Measurements from ENCODE around the gene F3.

F3 gene

GRCh38 chr1:94543893-94544635, 2.5 kb upstream of the F3 start:
- Histone ChIP-seq H3K23ac (ENCODE audit: low read length) (no peak overlapping the region), H3K4ac (ENCODE audit: low read depth, low read length) (no peak overlapping the region), H2BK5ac (ENCODE audit: low read length) (no peak overlapping the region), H2AK5ac (ENCODE audit: low read length) (no peak overlapping the region), H3K79me1 (ENCODE audit: low read length) (peaks cover 3% of the 10 kb centered on the region), H3K56ac (ENCODE audit: low read length) (no peak overlapping the region), H3K36me3 (ENCODE audit: control insufficient read depth, insufficient read depth, low read length) (no peaks in the 10 kb centered on the region), H3K4me2 (ENCODE audit: low read length) (no peak overlapping the region), H3K4me3 (ENCODE audit: low read length) (no peak overlapping the region), H3K18ac (ENCODE audit: low read length) (no peak overlapping the region), H3K9ac (ENCODE audit: low read length) (no peak overlapping the region), H3K79me2 (ENCODE audit: control insufficient read depth, insufficient read depth, low read length) (peaks cover 9% of the 10 kb centered on the region), H4K5ac (ENCODE audit: low read length) (no peak overlapping the region), H3K4me1 (ENCODE audit: control insufficient read depth, low read depth, low read length) (peaks cover 5% of the 10 kb centered on the region), H2BK15ac (replicated peaks; ENCODE audit: low read depth) (peak overlapping the region; percentile 89), H4K8ac (ENCODE audit: low read depth, low read length) (no peak overlapping the region), H3K27me3 (ENCODE audit: insufficient read depth, low read length, poor library complexity) (no peaks in the 10 kb centered on the region), H3K27ac (ENCODE audit: low read depth, low read length) (no peak overlapping the region), H2BK120ac (ENCODE audit: low read depth, low read length) (no peak overlapping the region)
- DNase-seq, result no peak
- no CpG with 5 or more reads among the region's 4 CpGs for WGBS (ENCODE audit: extremely low coverage, insufficient coverage, low lambda C conversion rate)

DNA sequence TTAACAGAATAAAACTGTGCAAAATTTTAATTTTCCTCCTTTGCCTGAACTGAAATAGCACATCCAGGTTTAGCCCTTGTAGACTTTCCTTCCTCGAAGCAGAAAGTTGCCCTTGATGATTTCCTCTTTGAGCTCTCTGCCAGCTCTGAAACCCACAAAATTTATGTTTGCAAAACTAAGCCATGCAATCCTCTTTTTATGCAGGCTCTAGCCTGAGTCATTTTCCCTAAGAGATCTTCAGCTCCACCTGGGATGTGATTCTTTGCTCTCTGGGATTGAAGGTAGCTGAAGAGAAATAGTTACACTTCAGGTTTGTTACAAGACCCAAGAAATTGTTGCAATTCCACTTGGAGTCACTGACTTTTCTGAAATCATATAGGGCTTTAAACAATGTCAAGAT, 1.4 kb upstream of the F3 start:
- H3K4me3 ChIP-seq (ENCODE audit: low read length), result no peak overlapping the region
- no peak overlapping the region for H3K27ac ChIP-seq (ENCODE audit: low read depth, low read length)
- no peaks in the 10 kb centered on the region for H3K27me3 ChIP-seq (ENCODE audit: insufficient read depth, low read length, poor library complexity)
- H2AK5ac ChIP-seq (ENCODE audit: low read length), result no peak overlapping the region
- H4K8ac ChIP-seq (ENCODE audit: low read depth, low read length), result no peak overlapping the region
- H2BK15ac ChIP-seq (replicated peaks; ENCODE audit: low read depth), result no peak overlapping the region
- H3K79me1 ChIP-seq (ENCODE audit: low read length), result peaks cover 3% of the 10 kb centered on the region
- peaks cover 10% of the 10 kb centered on the region for H3K79me2 ChIP-seq (ENCODE audit: control insufficient read depth, insufficient read depth, low read length)
- peak; percentile 31 for DNase-seq
- H4K5ac ChIP-seq (ENCODE audit: low read length), result no peak overlapping the region
- peak overlapping the region; percentile 26 for H3K56ac ChIP-seq (ENCODE audit: low read length)
- no peak overlapping the region for H2BK120ac ChIP-seq (ENCODE audit: low read depth, low read length)
- H3K18ac ChIP-seq (ENCODE audit: low read length), result no peak overlapping the region
- peak overlapping the region; percentile 14 for H3K9ac ChIP-seq (ENCODE audit: low read length)
- H3K36me3 ChIP-seq (ENCODE audit: control insufficient read depth, insufficient read depth, low read length), result no peaks in the 10 kb centered on the region
- no peak overlapping the region for H3K4me2 ChIP-seq (ENCODE audit: low read length)
- no peak overlapping the region for H2BK5ac ChIP-seq (ENCODE audit: low read length)
- WGBS (ENCODE audit: extremely low coverage, insufficient coverage, low lambda C conversion rate), result no CpG with 5 or more reads among the region's 1 CpG
- no peak overlapping the region for H3K4ac ChIP-seq (ENCODE audit: low read depth, low read length)
- no peak overlapping the region for H3K23ac ChIP-seq (ENCODE audit: low read length)
- H3K4me1 ChIP-seq (ENCODE audit: control insufficient read depth, low read depth, low read length), result peaks cover 5% of the 10 kb centered on the region

DNA sequence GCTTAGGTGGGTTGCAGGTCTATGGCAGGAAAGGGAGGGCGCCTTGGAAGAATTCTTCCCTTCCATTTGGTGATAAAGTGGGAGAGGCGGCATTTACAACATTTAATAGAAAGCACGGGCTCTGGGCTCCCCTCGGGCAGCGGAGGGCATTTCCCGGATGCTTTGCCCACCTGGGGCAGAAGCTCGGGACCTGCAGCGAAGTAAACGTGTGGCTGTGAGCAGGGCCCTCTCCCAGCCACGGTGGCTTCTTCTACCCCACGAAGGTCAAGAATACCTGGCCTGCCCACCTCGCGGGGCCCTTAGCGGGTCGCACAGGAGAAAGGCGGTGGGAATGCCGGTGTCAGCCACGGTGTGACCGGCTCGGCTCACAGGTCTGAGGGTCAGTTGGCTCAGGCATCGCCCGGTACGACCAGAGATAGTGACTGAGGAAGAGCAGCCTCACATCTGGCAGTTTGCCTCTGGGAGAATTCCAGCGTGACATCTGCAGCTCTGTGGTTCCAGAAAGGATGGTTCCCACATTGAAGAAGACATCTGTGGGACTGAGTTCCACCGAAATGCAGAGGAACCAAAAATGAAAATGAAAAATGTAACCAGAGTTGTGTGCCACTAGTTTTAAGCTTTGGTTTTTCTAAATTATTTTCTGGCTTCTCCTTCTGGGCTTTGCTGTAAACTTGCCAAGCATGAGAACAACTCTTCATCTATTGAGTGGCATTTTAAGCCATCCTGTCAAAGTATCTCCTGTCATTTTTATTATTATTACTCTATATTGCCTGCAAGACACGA, 720 bp upstream of the F3 start:
- no peaks in the 10 kb centered on the region for H3K27me3 ChIP-seq (ENCODE audit: insufficient read depth, low read length, poor library complexity)
- WGBS (ENCODE audit: extremely low coverage, insufficient coverage, low lambda C conversion rate), result no CpG with 5 or more reads among the region's 26 CpGs
- no peak overlapping the region for H2AK5ac ChIP-seq (ENCODE audit: low read length)
- H3K9ac ChIP-seq (ENCODE audit: low read length), result peak overlapping the region; percentile 80
- peak overlapping the region; percentile 87 for H3K56ac ChIP-seq (ENCODE audit: low read length)
- H3K4me3 ChIP-seq (ENCODE audit: low read length), result peak overlapping the region; percentile 52
- H3K4ac ChIP-seq (ENCODE audit: low read depth, low read length), result no peak overlapping the region
- DNase-seq, result peak; percentile 33
- H3K4me2 ChIP-seq (ENCODE audit: low read length), result peak overlapping the region; percentile 93
- peaks cover 4% of the 10 kb centered on the region for H3K79me1 ChIP-seq (ENCODE audit: low read length)
- peaks cover 5% of the 10 kb centered on the region for H3K4me1 ChIP-seq (ENCODE audit: control insufficient read depth, low read depth, low read length)
- H2BK5ac ChIP-seq (ENCODE audit: low read length), result peak overlapping the region; percentile 20
- H3K23ac ChIP-seq (ENCODE audit: low read length), result peak overlapping the region; percentile 34
- H2BK120ac ChIP-seq (ENCODE audit: low read depth, low read length), result no peak overlapping the region
- H3K27ac ChIP-seq (ENCODE audit: low read depth, low read length), result peak overlapping the region; percentile 56
- H4K5ac ChIP-seq (ENCODE audit: low read length), result no peak overlapping the region
- H3K79me2 ChIP-seq (ENCODE audit: control insufficient read depth, insufficient read depth, low read length), result peaks cover 10% of the 10 kb centered on the region
- no peaks in the 10 kb centered on the region for H3K36me3 ChIP-seq (ENCODE audit: control insufficient read depth, insufficient read depth, low read length)
- H4K8ac ChIP-seq (ENCODE audit: low read depth, low read length), result no peak overlapping the region
- H2BK15ac ChIP-seq (replicated peaks; ENCODE audit: low read depth), result no peak overlapping the region
- H3K18ac ChIP-seq (ENCODE audit: low read length), result peak overlapping the region; percentile 62

GRCh38 chr1:94540440-94541245, 916 bp downstream of the F3 start:
- H3K4me1 ChIP-seq (ENCODE audit: control insufficient read depth, low read depth, low read length), result peaks cover 5% of the 10 kb centered on the region
- WGBS (ENCODE audit: extremely low coverage, insufficient coverage, low lambda C conversion rate), result no CpG with 5 or more reads among the region's 23 CpGs
- DNase-seq, result no peak
- H3K36me3 ChIP-seq (ENCODE audit: control insufficient read depth, insufficient read depth, low read length), result no peaks in the 10 kb centered on the region
- H2BK120ac ChIP-seq (ENCODE audit: low read depth, low read length), result no peak overlapping the region
- H2AK5ac ChIP-seq (ENCODE audit: low read length), result no peak overlapping the region
- no peak overlapping the region for H4K8ac ChIP-seq (ENCODE audit: low read depth, low read length)
- no peaks in the 10 kb centered on the region for H3K27me3 ChIP-seq (ENCODE audit: insufficient read depth, low read length, poor library complexity)
- no peak overlapping the region for H2BK5ac ChIP-seq (ENCODE audit: low read length)
- H3K18ac ChIP-seq (ENCODE audit: low read length), result peak overlapping the region; percentile 91
- peak overlapping the region; percentile 49 for H3K4me3 ChIP-seq (ENCODE audit: low read length)
- peak overlapping the region; percentile 72 for H3K9ac ChIP-seq (ENCODE audit: low read length)
- H4K5ac ChIP-seq (ENCODE audit: low read length), result no peak overlapping the region
- no peak overlapping the region for H3K4ac ChIP-seq (ENCODE audit: low read depth, low read length)
- peak overlapping the region; percentile 91 for H3K23ac ChIP-seq (ENCODE audit: low read length)
- peak overlapping the region; percentile 53 for H3K4me2 ChIP-seq (ENCODE audit: low read length)
- H3K79me1 ChIP-seq (ENCODE audit: low read length), result peaks cover 6% of the 10 kb centered on the region
- peak overlapping the region; percentile 87 for H3K56ac ChIP-seq (ENCODE audit: low read length)
- no peak overlapping the region for H2BK15ac ChIP-seq (replicated peaks; ENCODE audit: low read depth)
- H3K27ac ChIP-seq (ENCODE audit: low read depth, low read length), result no peak overlapping the region
- H3K79me2 ChIP-seq (ENCODE audit: control insufficient read depth, insufficient read depth, low read length), result peaks cover 10% of the 10 kb centered on the region

- WGBS (ENCODE audit: extremely low coverage, insufficient coverage, low lambda C conversion rate), result no CpG with 5 or more reads among the region's 3 CpGs
- no peak overlapping the region for H3K18ac ChIP-seq (ENCODE audit: low read length)
Observed at GRCh38 chr1:94539496-94539895, 2.1 kb downstream of the F3 start.

More at GRCh38 chr1:94539496-94539895, 2.1 kb downstream of the F3 start:
- Histone ChIP-seq H4K8ac (ENCODE audit: low read depth, low read length) (no peak overlapping the region), H3K27me3 (ENCODE audit: insufficient read depth, low read length, poor library complexity) (no peaks in the 10 kb centered on the region), H2AK5ac (ENCODE audit: low read length) (no peak overlapping the region), H3K79me2 (ENCODE audit: control insufficient read depth, insufficient read depth, low read length) (peaks cover 10% of the 10 kb centered on the region), H3K9ac (ENCODE audit: low read length) (peak overlapping the region; percentile 33), H3K79me1 (ENCODE audit: low read length) (peaks cover 6% of the 10 kb centered on the region), H3K56ac (ENCODE audit: low read length) (no peak overlapping the region), H3K4ac (ENCODE audit: low read depth, low read length) (no peak overlapping the region), H2BK15ac (replicated peaks; ENCODE audit: low read depth) (no peak overlapping the region), H3K23ac (ENCODE audit: low read length) (peak overlapping the region; percentile 4), H4K5ac (ENCODE audit: low read length) (no peak overlapping the region), H2BK5ac (ENCODE audit: low read length) (no peak overlapping the region), H3K36me3 (ENCODE audit: control insufficient read depth, insufficient read depth, low read length) (no peaks in the 10 kb centered on the region), H3K4me3 (ENCODE audit: low read length) (no peak overlapping the region), H3K4me2 (ENCODE audit: low read length) (no peak overlapping the region), H3K27ac (ENCODE audit: low read depth, low read length) (no peak overlapping the region), H2BK120ac (ENCODE audit: low read depth, low read length) (no peak overlapping the region), H3K4me1 (ENCODE audit: control insufficient read depth, low read depth, low read length) (peaks cover 5% of the 10 kb centered on the region)
- DNase-seq, result no peak

All from mesendoderm (in vitro differentiated cells).